ENCODE results near the gene BCL2.
"Not testable (repeated sequence)": the region's sequence is repeated elsewhere in the genome, so short reads cannot be mapped to it uniquely, and the experiment has no call there.

Gene BCL2

DNA sequence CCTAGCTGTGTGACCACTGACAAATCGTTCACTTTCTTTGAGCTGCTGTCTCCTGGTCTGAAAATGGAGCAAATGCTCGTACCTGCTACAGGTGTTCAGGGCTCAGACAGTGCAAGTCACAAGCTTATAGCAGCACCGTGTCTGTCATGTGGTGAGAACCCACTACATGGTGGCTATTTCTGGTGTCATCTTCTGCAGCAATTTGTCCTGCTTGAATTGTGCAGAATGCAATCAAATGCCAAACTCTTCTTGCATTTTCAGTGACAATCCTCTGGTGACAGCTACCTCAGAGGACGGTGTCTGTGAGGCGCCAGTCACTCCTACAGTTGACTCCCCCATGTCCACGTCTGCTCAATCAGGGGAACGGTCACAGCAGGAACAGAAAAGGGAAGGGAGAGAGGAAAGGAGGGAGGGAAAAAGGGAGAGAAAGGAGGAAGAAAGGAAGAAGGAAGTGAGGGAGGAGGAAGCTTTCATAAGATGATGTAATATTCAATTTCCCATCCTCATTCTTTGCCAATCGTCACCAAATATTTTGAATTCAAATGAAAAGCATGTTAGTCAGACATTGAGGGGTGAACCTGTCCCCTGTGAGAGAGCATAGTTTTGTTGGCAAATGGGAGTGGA is 122.2 kb downstream of the BCL2 start:
- peak; percentile 39 for DNase-seq

DNA sequence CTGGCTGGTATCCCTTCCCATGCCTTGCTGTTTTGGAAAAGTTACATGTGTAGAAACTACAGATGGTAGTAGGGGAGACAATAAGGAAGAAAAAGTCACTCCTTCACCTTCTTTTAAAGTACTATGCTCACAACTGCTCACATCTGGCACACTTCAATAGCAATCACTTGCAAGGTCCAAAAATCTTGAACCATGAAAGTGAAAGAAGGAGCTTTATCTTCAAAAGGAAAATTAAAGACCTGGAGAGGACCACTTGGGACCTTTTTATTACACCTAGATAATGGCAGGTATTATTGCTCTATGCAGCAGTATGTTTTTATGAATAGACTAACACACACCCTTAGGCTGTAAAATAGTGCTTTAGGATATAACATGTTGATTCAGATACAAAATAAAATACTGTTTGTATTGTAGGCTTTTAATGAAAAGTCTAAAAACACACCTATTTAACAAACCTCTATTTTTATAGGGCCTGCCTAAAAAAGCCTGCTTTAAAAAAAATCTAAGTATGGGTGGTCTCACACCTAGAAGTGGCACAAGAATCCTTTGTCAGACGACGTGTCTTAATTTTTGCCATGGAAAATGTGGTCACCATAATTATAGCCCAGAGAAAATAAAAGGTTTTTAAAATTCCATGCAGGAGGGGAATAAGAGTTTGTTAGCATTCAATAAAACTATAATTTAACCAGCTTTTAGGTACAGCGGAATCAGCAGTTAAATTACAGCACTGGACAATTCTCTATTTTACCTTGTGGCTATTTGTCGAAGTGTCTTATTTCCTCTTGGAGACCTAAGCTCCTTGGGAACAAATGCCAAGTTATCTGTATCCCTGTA is 124.0 kb downstream of the BCL2 start:
- no peak for DNase-seq

DNA sequence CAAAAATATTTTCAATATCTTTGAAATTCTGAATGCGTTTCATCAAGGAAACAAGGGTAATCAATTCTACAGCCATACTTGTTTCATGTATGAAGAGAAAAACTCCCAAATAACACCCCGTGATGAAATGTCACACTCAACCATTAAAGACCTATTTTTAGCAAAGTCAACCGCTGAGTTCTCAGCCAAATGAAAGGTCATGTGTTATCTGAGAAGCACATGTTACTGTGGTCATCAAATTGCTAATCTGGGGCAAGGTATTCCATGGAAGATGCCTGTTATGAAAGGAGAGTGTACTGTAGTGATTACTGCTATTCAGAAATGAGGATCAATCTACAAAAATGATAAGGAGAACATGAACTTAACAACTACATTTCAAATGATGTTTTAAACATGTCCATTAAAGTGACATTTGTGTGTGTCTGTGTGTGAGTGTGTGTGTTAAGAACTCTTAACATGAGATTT is 126.7 kb downstream of the BCL2 start:
- no peak for DNase-seq

DNA sequence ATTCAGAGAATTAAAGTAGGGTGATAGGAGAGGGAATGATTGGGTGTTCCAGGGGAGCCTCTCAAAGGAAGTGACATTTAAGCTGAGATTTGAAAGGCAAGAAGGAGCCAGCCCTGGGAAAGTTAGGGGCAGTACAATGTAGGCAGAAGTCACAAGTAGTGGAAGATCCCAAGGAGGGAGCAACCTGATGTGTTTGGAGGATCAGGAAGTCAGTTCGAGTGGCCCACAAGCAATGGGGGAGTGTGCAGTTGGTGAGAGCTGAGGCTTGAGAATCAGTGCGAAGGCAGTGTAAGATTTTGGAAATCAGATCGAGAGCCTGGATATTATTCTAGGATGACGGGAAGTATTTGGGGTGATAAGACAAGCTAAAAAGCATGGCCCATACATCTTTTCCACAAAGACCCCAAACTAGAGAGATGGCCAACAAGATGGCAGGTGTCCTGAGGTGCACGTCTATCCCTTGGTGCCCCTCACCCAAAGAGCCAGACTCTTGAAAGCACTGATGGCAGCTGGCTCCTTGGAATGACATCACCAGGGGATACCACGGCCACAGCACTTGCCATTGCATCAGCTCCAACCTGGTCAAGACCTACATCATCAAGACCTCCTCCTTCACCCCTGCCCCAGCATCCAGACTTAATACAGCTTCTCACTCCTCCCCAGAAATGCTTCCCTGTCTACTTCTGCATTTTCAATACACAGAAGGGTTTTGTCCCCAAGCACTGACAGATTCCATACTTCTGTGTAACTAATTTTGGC is 127.3 kb downstream of the BCL2 start:
- no peak for DNase-seq

DNA sequence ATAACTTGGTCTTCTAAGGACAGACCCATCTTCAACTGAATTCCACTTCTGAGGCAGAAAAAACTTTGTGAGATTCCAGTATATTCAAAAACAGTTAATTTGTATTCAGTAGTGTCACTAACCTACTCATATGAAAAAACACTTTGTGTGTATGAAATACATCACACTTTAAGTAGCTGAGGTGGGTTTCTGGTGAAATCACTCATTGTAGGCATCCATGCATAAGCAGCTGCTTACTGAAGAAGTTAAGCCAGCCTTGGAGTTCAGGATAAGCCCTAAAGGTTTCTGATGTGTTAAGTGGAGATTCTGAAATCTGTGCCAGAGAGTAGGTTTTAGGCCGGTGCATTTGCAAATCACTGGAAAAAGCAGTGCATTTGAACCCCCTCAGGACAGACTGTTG is 128.2 kb downstream of the BCL2 start:
- no peak for DNase-seq

DNA sequence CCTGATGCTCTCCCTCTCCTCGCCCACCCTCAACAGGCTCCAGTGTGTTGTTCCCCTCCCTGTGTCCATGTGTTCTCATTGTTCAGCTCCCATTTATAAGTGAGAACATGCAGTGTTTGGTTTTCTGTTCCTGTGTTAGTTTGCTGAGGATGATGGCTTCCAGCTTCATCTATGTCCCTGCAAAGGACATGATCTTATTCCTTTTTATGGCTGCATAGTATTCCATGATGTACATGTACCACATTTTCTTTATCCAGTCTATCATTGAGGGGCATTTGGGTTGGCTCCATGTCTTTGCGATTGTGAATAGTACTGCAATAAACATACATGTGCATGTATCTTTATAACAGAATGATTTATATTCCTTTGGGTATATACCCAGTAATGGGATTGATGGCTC is 128.7 kb downstream of the BCL2 start:
- DNase-seq: not testable (repeated sequence)

DNA sequence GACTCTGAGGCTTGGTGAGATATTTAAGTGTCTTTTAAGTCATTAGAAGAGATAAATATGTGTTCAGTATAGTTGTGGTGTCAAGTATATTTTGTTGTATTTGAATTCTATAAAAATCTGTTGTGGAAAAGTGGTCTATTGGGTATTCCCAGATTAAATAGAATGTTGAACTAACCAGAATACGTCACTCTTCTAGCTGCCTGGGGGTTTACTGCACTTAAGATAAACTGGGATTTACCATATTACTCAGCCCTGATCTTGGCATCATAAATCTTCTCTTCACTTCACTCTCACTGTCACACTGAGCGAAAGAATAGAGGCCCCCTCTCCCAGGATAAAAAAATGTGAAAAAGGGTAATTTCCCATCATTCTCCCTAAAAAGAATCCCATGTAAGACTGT is 129.8 kb downstream of the BCL2 start:
- no peak for DNase-seq

DNA sequence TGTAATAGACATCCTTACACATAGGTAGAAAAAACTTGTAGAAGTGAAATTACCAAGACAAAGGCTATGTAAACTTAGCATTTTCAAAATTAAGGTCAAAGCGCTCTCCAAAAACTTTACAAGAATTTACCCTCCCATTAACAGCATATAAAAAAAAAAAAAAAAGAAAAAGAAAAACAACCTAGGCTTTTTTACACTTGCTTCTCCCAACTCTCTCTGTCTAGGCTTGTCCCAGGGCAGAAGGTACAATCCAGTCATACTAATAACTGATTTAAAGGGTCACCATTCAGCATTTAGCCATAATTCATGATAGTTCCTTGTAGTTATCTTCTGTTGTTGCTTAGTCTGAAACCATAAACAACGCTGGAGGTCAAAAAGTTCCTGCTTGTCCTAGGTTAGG is 130.5 kb downstream of the BCL2 start:
- DNase-seq: no peak

DNA sequence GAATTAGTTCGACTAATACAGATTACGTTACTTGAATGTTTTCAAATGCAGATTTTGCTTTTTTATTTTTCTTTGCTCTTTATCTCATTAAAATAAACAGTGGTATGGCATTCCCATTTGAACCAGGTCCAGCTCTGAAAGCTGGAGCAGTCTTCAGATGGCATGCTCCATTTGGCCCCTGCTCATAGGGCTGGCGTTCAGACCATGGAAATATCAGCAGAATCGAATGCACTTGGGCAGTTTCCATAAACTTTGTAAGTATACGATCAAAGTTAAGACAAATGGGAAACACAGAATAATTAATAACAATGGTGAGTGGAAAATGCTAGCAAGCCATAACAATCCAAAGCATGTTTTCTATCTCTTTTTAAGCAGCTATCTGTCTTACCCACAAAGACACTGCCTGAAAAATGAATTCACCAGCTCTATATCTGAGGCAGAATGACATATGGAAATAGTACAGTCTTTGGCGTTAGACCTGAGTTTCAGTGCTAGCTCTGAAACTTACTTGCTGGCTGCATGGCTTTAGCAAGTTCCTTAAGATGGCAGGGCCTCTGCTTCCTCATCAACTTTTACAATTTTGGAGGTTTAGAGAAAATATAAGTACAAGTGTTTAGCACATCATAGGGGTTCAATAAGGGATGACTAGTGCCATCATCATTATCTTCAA is 131.6 kb downstream of the BCL2 start:
- no peak for DNase-seq

DNA sequence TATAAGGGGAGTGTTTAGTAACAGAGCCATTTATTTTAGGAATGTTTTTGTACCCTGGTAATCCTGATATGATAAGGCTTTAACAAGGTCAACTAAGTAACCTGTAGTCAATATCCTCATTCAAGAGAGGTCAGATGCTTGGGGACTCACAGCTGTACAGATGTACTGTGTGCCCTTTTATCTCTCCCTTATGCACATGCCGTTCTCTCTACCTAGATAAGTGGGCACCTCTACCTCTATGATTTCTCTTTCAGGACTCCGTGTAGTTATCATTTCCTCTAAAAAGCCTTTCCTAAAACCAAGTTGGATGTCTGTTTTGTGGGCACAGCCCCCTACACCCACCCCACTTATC is 132.4 kb downstream of the BCL2 start:
- DNase-seq: no peak

DNA sequence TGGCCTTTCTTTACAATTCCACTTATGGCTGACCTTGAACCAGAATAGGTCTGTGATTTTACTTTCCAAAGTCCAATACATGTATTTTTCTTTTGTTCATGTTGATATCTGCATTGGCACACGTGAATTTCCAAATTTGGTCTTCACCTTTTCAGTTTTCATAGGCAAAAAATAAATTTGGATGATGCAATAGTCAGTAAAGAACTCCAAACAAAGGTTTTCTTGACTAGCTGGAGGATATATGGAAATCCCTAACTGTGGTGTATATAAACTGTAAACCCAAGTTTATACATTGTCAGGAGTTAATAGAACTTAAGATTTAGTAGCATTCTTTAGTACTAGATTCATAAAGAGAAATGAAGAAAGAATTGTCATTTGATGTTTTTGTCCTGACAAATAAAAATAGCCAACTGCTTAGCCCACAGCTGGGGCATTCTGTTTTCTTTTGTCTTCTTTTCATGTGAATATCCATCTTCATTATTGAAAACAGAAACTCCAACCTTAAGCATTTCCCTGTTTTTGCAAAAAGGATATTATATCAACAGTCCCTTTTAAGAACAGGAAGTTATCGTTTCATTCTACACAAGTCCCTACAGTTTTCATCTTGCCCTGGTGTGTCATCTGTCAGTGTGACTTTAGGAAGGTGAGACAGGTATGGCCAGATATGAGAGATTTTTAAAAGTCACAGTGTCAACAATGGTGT is 132.9 kb downstream of the BCL2 start:
- DNase-seq: no peak

DNA sequence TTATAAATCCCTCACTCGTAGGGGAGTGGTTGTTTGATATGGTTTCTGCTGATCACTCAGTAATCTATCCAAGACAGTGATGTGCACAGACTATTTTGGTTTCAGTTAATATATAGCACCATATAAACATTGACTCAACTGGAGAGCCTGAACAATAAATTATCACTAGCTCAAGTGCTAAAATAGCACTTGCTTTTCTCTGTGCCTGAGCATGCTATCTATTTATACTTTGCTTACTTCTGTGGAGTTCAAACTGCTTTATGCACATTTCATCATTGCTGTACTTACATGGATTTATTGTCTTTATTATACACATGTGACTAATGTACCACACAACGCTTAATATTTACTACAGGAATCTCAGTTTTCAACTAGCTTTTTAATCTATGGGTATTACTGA is 133.6 kb downstream of the BCL2 start:
- DNase-seq: no peak

DNA sequence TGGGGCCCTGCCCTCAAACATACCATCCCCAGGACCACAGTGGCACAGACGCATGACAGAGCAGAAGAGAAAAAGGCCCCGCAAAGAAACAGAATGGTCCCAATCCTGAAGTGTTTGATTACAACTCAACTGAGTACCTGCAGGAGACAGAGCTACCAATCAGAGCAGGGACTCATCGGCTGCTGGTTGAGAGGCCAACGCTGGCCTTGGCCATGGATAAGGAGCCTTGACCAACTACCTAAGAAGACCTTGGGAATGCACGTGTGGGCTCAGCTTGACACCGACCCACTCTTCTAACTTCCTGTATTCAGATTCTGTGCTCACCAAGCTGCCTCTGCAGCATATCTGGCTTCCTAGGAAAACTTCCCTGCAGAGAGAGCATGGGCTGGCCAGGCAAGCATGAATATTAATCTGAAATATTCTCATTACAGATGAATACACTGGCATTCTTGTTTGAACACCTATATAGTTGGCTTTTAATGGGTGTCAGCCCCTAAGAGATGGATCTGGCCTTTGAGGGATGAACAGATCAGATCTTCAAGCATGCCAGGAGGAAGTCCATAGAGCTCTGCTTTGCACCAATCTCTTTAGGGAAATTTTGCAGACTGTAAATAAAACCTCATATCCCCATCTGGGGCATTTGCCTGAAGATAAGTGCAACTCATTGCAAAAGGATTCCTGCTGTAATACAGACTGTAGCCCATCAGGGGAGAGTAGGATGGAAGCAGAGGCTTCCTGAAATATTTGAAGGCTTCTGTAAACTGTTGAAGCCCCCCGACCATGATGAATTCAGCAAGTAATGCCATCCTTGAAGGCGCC is 135.4 kb downstream of the BCL2 start:
- no peak for DNase-seq

DNA sequence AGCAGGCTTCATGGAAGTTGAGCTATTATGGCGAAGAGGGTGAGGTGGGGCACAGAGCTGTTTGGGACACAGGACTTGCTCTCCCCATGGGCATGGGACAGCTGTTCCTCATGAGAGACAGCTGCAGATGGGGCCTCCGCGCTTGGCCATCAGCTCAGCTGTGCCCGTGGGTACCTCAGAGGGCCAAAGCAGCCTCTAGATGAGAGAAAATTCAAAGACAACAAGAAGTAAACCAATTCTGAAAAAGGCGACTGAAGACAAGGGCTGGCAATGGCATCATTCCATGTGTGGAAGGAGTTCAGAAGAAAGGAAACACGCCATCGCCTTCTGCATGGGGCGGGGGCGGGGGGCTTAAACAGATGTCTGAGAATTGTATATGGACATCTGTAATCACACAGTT is 136.2 kb downstream of the BCL2 start:
- DNase-seq: no peak

DNA sequence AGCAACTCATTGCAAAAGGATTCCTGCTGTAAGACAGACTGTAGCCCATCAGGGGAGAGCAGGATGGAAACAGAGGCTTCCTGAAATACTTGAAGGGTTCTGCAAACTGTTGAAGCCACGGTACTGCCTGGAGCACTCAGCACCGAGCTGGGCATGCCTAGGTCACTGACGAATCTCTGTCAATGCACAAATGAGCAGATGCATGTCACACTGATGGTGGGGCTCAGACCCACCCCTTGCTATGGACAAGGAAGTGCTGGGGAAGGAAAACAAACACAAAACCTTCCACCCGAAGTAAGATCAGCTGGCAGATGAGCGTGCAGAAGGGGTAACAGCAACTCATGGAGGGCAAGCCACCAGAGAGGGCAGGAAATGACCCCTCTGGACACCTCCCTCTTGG is 136.7 kb downstream of the BCL2 start:
- DNase-seq: no peak

DNA sequence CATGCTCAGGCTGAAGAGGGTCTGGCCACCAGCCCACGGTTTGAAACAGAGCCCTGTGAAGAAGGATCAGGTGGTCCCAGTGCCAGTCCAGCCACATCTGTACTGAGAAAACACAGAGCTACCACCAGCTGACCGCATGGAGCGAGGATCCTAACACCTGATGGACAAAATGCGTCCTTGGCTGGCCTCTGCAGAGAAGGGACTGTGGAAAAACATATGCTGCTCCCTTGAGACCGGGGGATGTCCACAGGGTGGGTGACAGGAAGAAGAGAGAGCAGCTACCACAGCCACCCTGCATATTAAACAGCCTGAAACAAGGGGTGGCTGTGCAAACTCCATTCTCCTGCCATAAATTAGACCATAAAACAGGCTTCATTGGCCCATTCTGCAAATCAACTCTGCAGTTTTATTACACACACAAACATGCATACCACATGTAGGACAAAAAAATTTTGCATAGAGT is 137.2 kb downstream of the BCL2 start:
- DNase-seq: no peak

DNA sequence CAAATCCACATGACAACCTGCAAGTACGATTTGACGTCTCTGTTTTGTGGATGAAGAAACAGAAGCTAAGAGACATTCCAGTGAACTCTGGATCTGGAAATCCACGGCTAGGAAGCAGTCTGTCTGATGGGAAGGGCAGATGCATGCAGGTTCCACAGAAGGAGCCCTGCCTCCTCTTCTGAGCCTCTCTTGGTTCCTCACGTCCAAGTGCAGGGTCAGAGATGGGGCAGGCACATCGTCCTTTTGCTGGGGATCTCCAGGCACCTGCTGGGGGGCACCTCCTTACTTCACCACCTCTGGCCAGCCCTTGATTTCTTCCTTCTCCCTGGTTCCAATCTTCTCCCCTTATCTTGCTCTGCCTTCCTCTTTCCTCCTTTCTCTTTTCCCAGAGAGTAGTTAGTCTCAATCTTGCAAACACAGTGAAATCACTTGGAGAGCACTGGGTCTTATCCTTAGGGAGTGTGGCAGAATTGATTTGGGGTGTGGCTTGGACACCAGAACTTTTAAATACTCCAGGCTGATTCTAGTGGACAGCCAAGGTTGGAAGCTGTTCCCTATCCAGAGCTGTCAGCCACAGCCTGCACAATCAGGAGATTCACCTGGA is 137.8 kb downstream of the BCL2 start:
- no peak for DNase-seq

DNA sequence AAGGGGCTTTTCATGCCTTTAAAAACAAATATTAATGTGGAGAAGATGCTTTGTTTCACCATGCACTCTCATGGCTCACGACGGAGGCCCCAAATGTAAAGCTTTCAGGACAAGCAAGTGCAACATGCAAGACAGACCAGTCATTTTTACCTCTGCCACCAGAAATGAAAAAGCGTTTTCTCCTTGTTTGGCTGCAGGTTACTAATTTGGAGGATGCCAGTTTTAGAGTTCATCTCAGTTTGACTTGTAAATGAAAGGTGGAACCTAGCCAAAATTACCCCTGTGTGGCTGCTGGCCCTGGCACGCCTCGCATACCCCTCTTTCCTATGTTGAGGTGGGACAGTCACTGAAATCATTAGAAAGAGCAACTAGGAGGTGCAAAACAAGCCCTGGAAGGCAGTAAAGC is 138.6 kb downstream of the BCL2 start:
- no peak for DNase-seq

DNA sequence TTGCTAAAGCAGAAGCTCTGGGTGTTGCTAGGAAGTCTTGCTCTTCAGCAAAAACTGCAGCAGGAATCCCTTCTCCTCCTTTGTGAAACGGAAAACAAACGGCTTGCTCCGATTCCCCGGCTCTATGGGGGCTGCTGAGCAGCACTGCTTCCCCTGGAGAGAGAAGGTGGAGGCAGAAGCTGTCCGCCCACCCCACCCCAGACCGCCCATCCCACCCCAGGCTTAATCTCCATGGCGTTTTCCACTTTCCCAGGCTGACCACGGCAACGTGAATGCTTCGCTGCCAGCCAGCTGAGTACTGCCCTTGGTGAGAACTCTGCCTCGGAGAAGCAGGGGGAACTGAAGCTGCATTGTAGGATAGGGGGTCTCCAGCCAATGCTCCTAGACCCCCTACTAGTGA is 139.2 kb downstream of the BCL2 start:
- DNase-seq: no peak

DNA sequence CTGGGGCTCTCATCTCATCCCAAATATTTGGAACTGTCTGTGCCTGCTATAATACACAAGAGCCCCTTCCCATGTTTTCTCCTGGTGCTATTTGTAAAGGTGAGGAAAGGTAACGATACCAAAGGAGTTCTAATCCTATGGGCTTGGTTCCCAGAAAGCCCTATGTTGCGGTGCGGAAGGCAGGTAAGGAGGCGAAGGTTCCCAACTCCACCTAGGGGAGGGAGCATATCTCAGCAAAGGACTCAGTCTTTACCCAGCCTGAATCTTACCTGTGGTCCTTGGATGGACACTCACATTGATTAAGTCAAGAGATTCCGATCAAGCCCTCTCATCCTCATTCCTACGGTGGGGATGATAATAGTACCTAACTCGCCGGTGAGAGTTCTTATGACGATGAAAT is 140.1 kb downstream of the BCL2 start:
- DNase-seq: no peak

DNA sequence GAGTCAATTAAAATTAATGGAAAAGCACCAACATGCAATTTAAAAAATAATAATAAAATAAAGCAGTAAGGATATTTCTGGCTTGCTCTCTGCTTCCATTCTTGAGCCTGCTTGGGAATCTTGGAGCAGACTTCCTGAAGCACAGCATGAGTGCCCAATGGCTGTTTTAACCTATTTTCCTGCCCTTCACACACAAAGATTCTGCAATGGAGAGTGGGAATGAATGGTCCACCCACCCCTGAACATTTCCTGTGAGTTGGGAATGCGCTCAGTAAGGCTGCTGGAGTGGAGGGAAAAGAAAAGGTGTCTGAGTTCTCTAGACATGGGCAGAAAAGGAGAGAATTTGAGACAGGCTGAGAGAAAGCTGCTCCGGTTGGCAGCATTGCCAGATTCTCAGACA is 140.6 kb downstream of the BCL2 start:
- DNase-seq: no peak
